ENCODE measurements around the gene DACT2.

Gene DACT2

GRCh38 chr6:168278904-168279303, 40.7 kb downstream of the DACT2 start:
- DNase-seq (ENCODE audit: extremely low read depth, low read depth): no peak
- no peak for TF ChIP-seq CTCF (IDR thresholded peaks at IDR 0.05; ENCODE audit: low read depth, low read length, missing control alignments)
- no peak overlapping the region for H3K4me3 ChIP-seq (replicated peaks; ENCODE audit: low read depth, low read length)

- DNase-seq (ENCODE audit: extremely low read depth, low read depth): no peak
- H3K4me3 ChIP-seq (replicated peaks; ENCODE audit: low read depth, low read length): no peak overlapping the region
- no peak for TF ChIP-seq CTCF (IDR thresholded peaks at IDR 0.05; ENCODE audit: low read depth, low read length, missing control alignments)
Measured at GRCh38 chr6:168277274-168277669, 42.3 kb downstream of the DACT2 start.

GRCh38 chr6:168276576-168277273, 42.9 kb downstream of the DACT2 start:
- DNase-seq (ENCODE audit: extremely low read depth, low read depth): no peak
- no peak for TF ChIP-seq CTCF (IDR thresholded peaks at IDR 0.05; ENCODE audit: low read depth, low read length, missing control alignments)
- H3K4me3 ChIP-seq (replicated peaks; ENCODE audit: low read depth, low read length): no peak overlapping the region

GRCh38 chr6:168275168-168275567, 44.4 kb downstream of the DACT2 start:
- no peak for DNase-seq (ENCODE audit: extremely low read depth, low read depth)
- no peak for TF ChIP-seq CTCF (IDR thresholded peaks at IDR 0.05; ENCODE audit: low read depth, low read length, missing control alignments)
- no peak overlapping the region for H3K4me3 ChIP-seq (replicated peaks; ENCODE audit: low read depth, low read length)

GRCh38 chr6:168274037-168274952, 45.3 kb downstream of the DACT2 start:
- no peak overlapping the region for H3K4me3 ChIP-seq (replicated peaks; ENCODE audit: low read depth, low read length)
- TF ChIP-seq CTCF (IDR thresholded peaks at IDR 0.05; ENCODE audit: low read depth, low read length, missing control alignments): no peak
- no peak for DNase-seq (ENCODE audit: extremely low read depth, low read depth)

- DNase-seq (ENCODE audit: extremely low read depth, low read depth): no peak
- no peak overlapping the region for H3K4me3 ChIP-seq (replicated peaks; ENCODE audit: low read depth, low read length)
- no peak for TF ChIP-seq CTCF (IDR thresholded peaks at IDR 0.05; ENCODE audit: low read depth, low read length, missing control alignments)
Measured at GRCh38 chr6:168273441-168274036, 46.0 kb downstream of the DACT2 start.
